PC-3 (cell line): Measurements from ENCODE around the gene MISFA.

Experiments
- CTCF ChIP-seq: fragments of 300-600 bp; sonication (generic); conservative IDR thresholded peaks from 2 replicates; pipeline ENCODE4 v1.5.1; 2017; ENCODE audit warnings: antibody characterized with exemption, low read depth, mild to moderate bottlenecking, low read length
- EZH2 ChIP-seq: fragments of 300-600 bp; sonication (generic); IDR thresholded peaks from one replicate; pipeline ENCODE4 v1.6.1; 2017; ENCODE audit warnings: antibody characterized with exemption, mild to moderate bottlenecking, low read length; ENCODE audit not compliant: unreplicated experiment

GRCh38 chr11:18615628-18616392 is 16.2 kb downstream of the MISFA start:
- TF ChIP-seq CTCF: no peak
- no peak for TF ChIP-seq EZH2
